ENCODE results near the gene OR2B6.

GRCh38 chr6:28005975-28006374, 48.9 kb downstream of the OR2B6 start:
- no peak for TF ChIP-seq CTCF (IDR thresholded peaks at IDR 0.05)
- no peak for TF ChIP-seq POLR2A (IDR thresholded peaks at IDR 0.05)

Measured in Peyer's patch (tissue), 4 donors.